Keratinocyte (primary cell): Measurements from ENCODE around the gene HEMK1. TPM values are rescaled to one million over a fixed set of nuclear protein-coding genes. Genes with fewer than 3 reads are reported as not detected.

Experiments
- DNase-seq: peaks from one replicate; pipeline ENCODE4 v3.0.0-alpha.2; 2011; ENCODE audit warnings: low read depth, missing footprints, low spot score
- FAIRE-seq: peaks from 2 replicates; lab custom pipeline; 2011; peaks lifted over from hg19 to GRCh38; lab: Jason Lieb, UNC
- H2AFZ ChIP-seq: 2 replicates; pipeline ENCODE4 v1.6.0; 2012; ENCODE audit warnings: low read length, control low read depth, inconsistent platforms; ENCODE audit not compliant: control insufficient read depth
- H3K27ac ChIP-seq: 2 replicates; pipeline ENCODE4 v1.5.1; 2011; ENCODE audit warnings: low read length; ENCODE audit not compliant: control insufficient read depth, insufficient read depth
- H3K27me3 ChIP-seq: 3 replicates; pipeline ENCODE4 v1.6.0; 2011; ENCODE audit warnings: low read length; ENCODE audit not compliant: control insufficient read depth, insufficient read depth; ENCODE audit errors: extremely low read depth
- H3K36me3 ChIP-seq, 2 experiments: 2 replicates in 1 of 2; 3 replicates in 1 of 2; pipeline ENCODE4 v1.5.1; 2011; ENCODE audit warnings: low read length in 2 of 2, mild to moderate bottlenecking in 1 of 2; ENCODE audit not compliant: control insufficient read depth in 2 of 2, insufficient read depth in 2 of 2; ENCODE audit errors: extremely low read depth in 1 of 2
- H3K4me1 ChIP-seq: 3 replicates; pipeline ENCODE4 v1.5.1; 2011; ENCODE audit warnings: low read length; ENCODE audit not compliant: control insufficient read depth, insufficient read depth; ENCODE audit errors: extremely low read depth
- H3K4me2 ChIP-seq: 3 replicates; pipeline ENCODE4 v1.6.0; 2011; ENCODE audit warnings: low read depth, low read length; ENCODE audit not compliant: control insufficient read depth, insufficient read depth; ENCODE audit errors: extremely low read depth
- H3K4me3 ChIP-seq, 3 experiments: fragments of 200-600 bp in 1 of 3; sonication (generic) in 1 of 3; 2 replicates in 2 of 3; 3 replicates in 1 of 3; pipeline ENCODE4 v1.5.1; 2011 to 2016; ENCODE audit warnings: low read length in 3 of 3, mild to moderate bottlenecking in 3 of 3, control low read depth in 2 of 3, inconsistent platforms in 1 of 3, low read depth in 1 of 3, mixed read lengths in 1 of 3, mixed run types in 1 of 3, moderate library complexity in 1 of 3; ENCODE audit not compliant: control insufficient read depth in 2 of 3, insufficient read depth in 2 of 3; ENCODE audit errors: extremely low read depth in 1 of 3
- H3K79me2 ChIP-seq: 2 replicates; pipeline ENCODE4 v1.6.0; 2012; ENCODE audit warnings: low read length; ENCODE audit not compliant: control insufficient read depth, insufficient read depth
- H3K9ac ChIP-seq: 3 replicates; pipeline ENCODE4 v1.6.0; 2011; ENCODE audit warnings: low read length; ENCODE audit not compliant: control insufficient read depth, insufficient read depth; ENCODE audit errors: extremely low read depth
- H3K9me1 ChIP-seq: 3 replicates; pipeline ENCODE4 v1.6.0; 2011; ENCODE audit warnings: low read length; ENCODE audit not compliant: control insufficient read depth, insufficient read depth; ENCODE audit errors: extremely low read depth
- H3K9me3 ChIP-seq: 2 replicates; pipeline ENCODE4 v1.5.1; 2012; ENCODE audit warnings: low read depth, low read length; ENCODE audit not compliant: control insufficient read depth
- H4K20me1 ChIP-seq: 3 replicates; pipeline ENCODE4 v1.6.0; 2011; ENCODE audit warnings: low read length; ENCODE audit not compliant: control insufficient read depth, insufficient read depth; ENCODE audit errors: extremely low read depth
- CTCF ChIP-seq, 3 experiments: IDR thresholded peaks in 1 of 3; conservative IDR thresholded peaks in 1 of 3; optimal IDR thresholded peaks in 1 of 3; 2 replicates in 2 of 3; 3 replicates in 1 of 3; pipeline versions ENCODE3 to v1.5.1; 2011; ENCODE audit warnings: low read length in 3 of 3, mild to moderate bottlenecking in 3 of 3, moderate library complexity in 2 of 3, control low read depth in 1 of 3, inconsistent platforms in 1 of 3; ENCODE audit not compliant: insufficient read depth in 2 of 3; ENCODE audit errors: extremely low read depth in 1 of 3
- EZH2 ChIP-seq: IDR thresholded peaks from one replicate; pipeline ENCODE4 v1.6.1; 2012; ENCODE audit warnings: inconsistent platforms, mild to moderate bottlenecking, low read length, moderate library complexity
- dilution Hi-C: fragments of 300-500 bp; cut with MboI; formaldehyde crosslinking; loops from one replicate; pipeline ENCODE4 v1.7.0; 2020; ENCODE audit warnings: low sequenced_read_pairs; ENCODE audit not compliant: extremely low pct_ligation_motif_present
- polyA plus RNA-seq, 5 experiments: library from polyadenylated mRNA; depleted of rRNA in 3 of 5; stranded (reverse) in 3 of 5; stranded (forward) in 1 of 5; unstranded in 1 of 5; fragments of >200 nt; gene quantifications; 1 replicate in 1 of 5; 2 replicates in 3 of 5; 3 replicates in 1 of 5; pipeline versions ENCODE4 v1.2.1 to v1.2.3, GENCODE V29; 2011 to 2012; ENCODE audit warnings: missing spikeins in 2 of 5, low read depth in 1 of 5, low replicate concordance in 1 of 5

HEMK1 gene
- polyA plus RNA-seq, 1 donor (not counting 4 experiments of a cell fraction or from before 2014, with no cell fraction given), result 13.0 TPM

DNA sequence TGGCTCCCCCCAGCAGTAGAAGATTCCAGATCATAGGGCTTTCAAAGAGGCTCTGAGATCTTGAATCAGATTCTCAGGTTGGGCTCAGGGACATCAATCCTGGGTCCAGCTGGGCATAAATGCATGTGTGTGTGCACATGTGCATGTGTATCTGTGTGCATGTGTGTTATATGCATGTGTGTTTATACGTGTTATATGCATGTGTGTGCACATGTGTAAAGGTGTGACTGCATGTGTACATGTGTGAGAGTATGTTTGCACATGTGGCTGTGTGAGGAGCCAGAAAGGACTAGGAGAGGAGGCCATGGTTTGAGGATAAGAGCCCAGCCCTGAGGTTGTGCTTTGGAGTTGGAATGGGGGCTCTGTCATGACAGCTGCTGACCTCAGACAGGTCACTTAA, 45.9 kb downstream of the HEMK1 start:
- DNase-seq (no peak), FAIRE-seq (no peak)
- peaks cover 30% of the 10 kb centered on the region for H3K4me1 ChIP-seq
- no peak overlapping the region for H3K9ac ChIP-seq
- peaks cover 28% of the 10 kb centered on the region for H3K79me2 ChIP-seq
- H3K9me3 ChIP-seq, result no peaks in the 10 kb centered on the region
- dilution Hi-C loops, result loop anchor here (25.0 kb wide), 1 partner anchor 772 kb away; the partner anchor contains the start of genes MANF and RBM15B
- TF ChIP-seq CTCF (optimal IDR thresholded peaks at IDR 0.05 in 1 of 3, IDR thresholded peaks at IDR 0.05 in 1 of 3, conservative IDR thresholded peaks at IDR 0.05 in 1 of 3; ENCODE audit: extremely low read depth in 1 of 3, insufficient read depth in 2 of 3, low read length in 3 of 3), result no peak
- no peak overlapping the region for H3K27ac ChIP-seq
- H3K27me3 ChIP-seq, result no peaks in the 10 kb centered on the region
- no peak overlapping the region for H2AFZ ChIP-seq
- H4K20me1 ChIP-seq, result no peaks in the 10 kb centered on the region
- H3K36me3 ChIP-seq, result peaks cover 4 to 7% of the 10 kb centered on the region in 2 experiments
- H3K9me1 ChIP-seq, result peaks cover 4% of the 10 kb centered on the region
- H3K4me3 ChIP-seq, result no peak overlapping the region
- H3K4me2 ChIP-seq, result no peak overlapping the region

- DNase-seq (no peak), FAIRE-seq (peak; percentile 75)
- Histone ChIP-seq H4K20me1 (no peaks in the 10 kb centered on the region), H3K79me2 (peaks cover 34% of the 10 kb centered on the region), H3K4me3 (peak overlapping the region; percentile 60 to 85 (median 76)), H3K9ac (peak overlapping the region; percentile 43), H2AFZ (peak overlapping the region; percentile 81), H3K27ac (peak overlapping the region; percentile 28), H3K9me1 (no peaks in the 10 kb centered on the region), H3K4me1 (peaks cover 28% of the 10 kb centered on the region), H3K36me3 (peaks cover 7 to 11% of the 10 kb centered on the region in 2 experiments), H3K27me3 (no peaks in the 10 kb centered on the region), H3K4me2 (peak overlapping the region; percentile 88), H3K9me3 (no peaks in the 10 kb centered on the region)
- dilution Hi-C loops, result loop anchor here (25.0 kb wide), 1 partner anchor 771 kb away; the partner anchor contains the start of genes MANF and RBM15B
- peak in 2 of 3 experiments; percentile 100 for TF ChIP-seq CTCF (optimal IDR thresholded peaks at IDR 0.05 in 1 of 3, IDR thresholded peaks at IDR 0.05 in 1 of 3, conservative IDR thresholded peaks at IDR 0.05 in 1 of 3; ENCODE audit: extremely low read depth in 1 of 3, insufficient read depth in 2 of 3, low read length in 3 of 3)
- no peak for TF ChIP-seq EZH2
These were observed 46.9 kb downstream of the HEMK1 start for GRCh38 chr3:50616003-50616769.
